ENCODE data around the gene ANKLE1.
"Not testable (repeated sequence)": the region's sequence is repeated elsewhere in the genome, so short reads cannot be mapped to it uniquely, and the experiment has no call there.

The ANKLE1 gene

GRCh38 chr19:17246681-17247425 is 34.8 kb upstream of the ANKLE1 start:
- no peak for DNase-seq (ENCODE audit: low read depth)

- no peak for DNase-seq (ENCODE audit: low read depth)
These were observed 33.5 kb upstream of the ANKLE1 start for GRCh38 chr19:17248011-17248776.

GRCh38 chr19:17249887-17250548 is 31.7 kb upstream of the ANKLE1 start:
- DNase-seq (ENCODE audit: low read depth): no peak

GRCh38 chr19:17254636-17255035 is 27.1 kb upstream of the ANKLE1 start:
- DNase-seq (ENCODE audit: low read depth): no peak

GRCh38 chr19:17255150-17255621 is 26.5 kb upstream of the ANKLE1 start:
- no peak for DNase-seq (ENCODE audit: low read depth)

GRCh38 chr19:17256130-17256529 is 25.6 kb upstream of the ANKLE1 start:
- no peak for DNase-seq (ENCODE audit: low read depth)

GRCh38 chr19:17259118-17259780 is 22.5 kb upstream of the ANKLE1 start:
- no peak for DNase-seq (ENCODE audit: low read depth)

- DNase-seq (ENCODE audit: low read depth): no peak
These were observed 21.8 kb upstream of the ANKLE1 start for GRCh38 chr19:17259934-17260333.

- peak; percentile 68 for DNase-seq (ENCODE audit: low read depth)
These were observed 20.8 kb upstream of the ANKLE1 start for GRCh38 chr19:17260842-17261325.

- no peak for DNase-seq (ENCODE audit: low read depth)
These were observed 19.1 kb upstream of the ANKLE1 start for GRCh38 chr19:17262557-17262956.

GRCh38 chr19:17263712-17264640 is 17.7 kb upstream of the ANKLE1 start:
- no peak for DNase-seq (ENCODE audit: low read depth)

- no peak for DNase-seq (ENCODE audit: low read depth)
These were observed 17.1 kb upstream of the ANKLE1 start, which contains the start of gene USHBP1 for GRCh38 chr19:17264641-17264979. Gene USHBP1, minus strand, starts transcription at chr19:17264745. Its CDS starts 446 bp downstream, at chr19:17264299.

- no peak for DNase-seq (ENCODE audit: low read depth)
These were observed 15.7 kb upstream of the ANKLE1 start for GRCh38 chr19:17266026-17266425.

GRCh38 chr19:17266589-17266974 is 15.1 kb upstream of the ANKLE1 start:
- no peak for DNase-seq (ENCODE audit: low read depth)

GRCh38 chr19:17266975-17267788 is 14.5 kb upstream of the ANKLE1 start, which contains the start of gene BABAM1:
Gene BABAM1, plus strand, starts transcription at chr19:17267443. Its CDS starts 1,364 bp downstream, at chr19:17268807.
- DNase-seq (ENCODE audit: low read depth): peak; percentile 80

GRCh38 chr19:17268754-17269153 is 12.9 kb upstream of the ANKLE1 start:
- DNase-seq (ENCODE audit: low read depth): no peak

GRCh38 chr19:17274892-17275291 is 6.8 kb upstream of the ANKLE1 start:
- DNase-seq (ENCODE audit: low read depth): not testable (repeated sequence)

- DNase-seq (ENCODE audit: low read depth): no peak
These were observed 6.1 kb upstream of the ANKLE1 start for GRCh38 chr19:17275441-17276175.

GRCh38 chr19:17279436-17279835 is 2.3 kb upstream of the ANKLE1 start:
- no peak for DNase-seq (ENCODE audit: low read depth)
